Mucosa of rectum (tissue), 2 donors: ENCODE measurements around the gene TLX1.
A peak's percentile ranks its signal among the peaks of the same experiment; 100 is the strongest.

Experiments used
- H3K27ac ChIP-seq, 2 donors: one replicate each; pipeline ENCODE4 v1.7.0; 2013; ENCODE audit warnings: inconsistent platforms in 2 of 2, low read depth in 2 of 2, low read length in 2 of 2
- H3K27me3 ChIP-seq, 2 donors: one replicate each; pipeline ENCODE4 v1.7.0; 2013; ENCODE audit warnings: low read length in 2 of 2; ENCODE audit not compliant: control insufficient read depth in 2 of 2, insufficient read depth in 2 of 2
- H3K36me3 ChIP-seq, 2 donors: one replicate each; pipeline ENCODE4 v1.7.0; 2013; ENCODE audit warnings: low read length in 2 of 2; ENCODE audit not compliant: control insufficient read depth in 2 of 2, insufficient read depth in 2 of 2
- H3K4me1 ChIP-seq, 2 donors: one replicate each; pipeline ENCODE4 v1.7.0; 2013; ENCODE audit warnings: low read length in 2 of 2, mild to moderate bottlenecking in 1 of 2; ENCODE audit not compliant: control insufficient read depth in 2 of 2, insufficient read depth in 2 of 2
- H3K4me3 ChIP-seq, 2 donors: one replicate each; pipeline ENCODE4 v1.7.0; 2013; ENCODE audit warnings: low read length in 2 of 2
- H3K9ac ChIP-seq, 2 donors: one replicate each; pipeline ENCODE4 v1.7.0; 2013; ENCODE audit warnings: low read length in 2 of 2, low read depth in 1 of 2, mild to moderate bottlenecking in 1 of 2
- H3K9me3 ChIP-seq, 2 donors: one replicate each; pipeline ENCODE4 v1.7.0; 2013; ENCODE audit warnings: low read length in 2 of 2; ENCODE audit not compliant: control insufficient read depth in 2 of 2
- donor health status: healthy.
- donor health status: Normal muscosa, but diverticular disease.

The TLX1 gene

DNA sequence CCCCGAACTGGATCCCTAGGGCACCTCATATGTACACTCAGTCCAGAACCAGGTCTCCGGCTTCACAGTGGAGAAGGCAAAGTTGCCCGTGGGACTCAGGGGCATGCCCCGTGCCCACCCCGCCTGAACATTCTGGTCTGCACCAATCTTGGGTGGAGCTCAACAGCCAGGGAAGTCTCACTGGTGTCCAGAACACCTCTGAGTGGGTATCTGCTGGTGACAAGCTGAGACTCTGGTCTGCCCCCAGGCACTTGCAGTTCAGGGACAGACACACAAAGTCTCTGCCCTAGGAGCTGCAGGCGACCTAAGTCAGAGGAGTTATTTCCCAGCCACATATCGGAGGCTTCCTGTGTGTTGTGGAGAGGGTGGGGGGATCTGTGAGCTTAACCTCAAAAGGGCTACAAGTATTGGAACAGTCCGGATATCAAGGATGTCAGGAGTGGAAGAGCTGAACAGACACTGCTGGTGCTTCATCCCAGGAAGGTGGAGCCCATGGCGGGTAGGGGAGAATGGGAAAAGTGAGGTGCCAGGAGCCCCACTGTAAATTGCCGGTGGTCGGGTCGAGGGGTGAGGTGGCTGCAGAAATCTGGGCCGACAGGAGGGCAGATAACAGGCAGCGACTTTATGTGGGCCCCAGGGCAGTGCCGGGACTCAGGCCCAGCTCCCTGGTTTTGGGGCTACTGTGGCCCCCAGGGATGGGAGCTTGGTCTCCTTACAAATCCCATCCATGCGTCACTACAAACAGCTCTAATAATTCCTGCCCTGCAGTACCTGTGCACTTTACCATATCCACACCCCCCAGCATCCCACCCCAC is 8.6 kb upstream of the TLX1 start:
- Histone ChIP-seq H3K4me1 (peaks cover 11 to 21% of the 10 kb centered on the region in 2 donors), H3K4me3 (peak overlapping the region; percentile 19 to 26), H3K27me3 (peaks cover 36 to 42% of the 10 kb centered on the region in 2 donors), H3K9ac (peak overlapping the region in 1 of 2 donors; percentile 12), H3K36me3 (no peaks in the 10 kb centered on the region), H3K27ac (no peak overlapping the region), H3K9me3 (no peaks in the 10 kb centered on the region)

DNA sequence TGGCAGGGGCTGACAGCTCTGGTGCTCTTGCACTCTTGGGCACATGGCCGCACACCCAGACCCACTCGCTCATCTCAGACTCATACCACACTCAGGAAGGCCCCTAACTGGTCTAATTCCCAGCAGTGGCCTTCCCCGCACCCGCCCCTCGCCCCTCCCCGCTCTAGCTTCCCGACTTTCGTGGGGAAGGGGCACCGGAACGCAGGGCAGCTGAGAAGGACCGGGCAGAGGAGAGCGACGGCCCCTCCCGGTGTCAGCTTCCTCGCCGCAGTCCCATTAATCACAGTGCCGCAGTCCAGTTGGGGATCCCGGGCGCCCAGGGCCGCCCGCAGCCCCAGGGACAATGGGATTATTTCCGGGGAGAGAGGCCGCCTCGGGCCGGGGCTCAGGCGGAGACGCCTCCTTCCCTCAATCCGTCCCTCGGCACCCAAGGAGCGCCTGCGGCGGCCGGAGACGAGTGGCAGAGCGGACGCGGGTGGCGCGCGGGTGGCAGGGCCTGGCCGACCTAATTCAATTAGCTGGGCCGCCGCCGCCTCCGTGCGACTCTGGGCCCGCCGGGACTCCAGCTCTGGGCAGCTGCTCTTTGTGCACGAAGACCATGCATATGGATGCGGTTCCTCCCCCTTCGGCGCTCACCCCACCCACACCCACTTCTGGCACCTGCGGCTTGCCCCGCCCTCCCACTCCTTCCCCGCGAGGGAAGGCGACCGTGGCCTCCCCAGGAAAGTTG is 7.8 kb upstream of the TLX1 start:
- Histone ChIP-seq H3K4me3 (peak overlapping the region; percentile 19 to 26), H3K4me1 (peaks cover 11 to 21% of the 10 kb centered on the region in 2 donors), H3K9me3 (no peaks in the 10 kb centered on the region), H3K9ac (peak overlapping the region in 1 of 2 donors; percentile 12), H3K27ac (no peak overlapping the region), H3K36me3 (no peaks in the 10 kb centered on the region), H3K27me3 (peaks cover 36 to 47% of the 10 kb centered on the region in 2 donors)

DNA sequence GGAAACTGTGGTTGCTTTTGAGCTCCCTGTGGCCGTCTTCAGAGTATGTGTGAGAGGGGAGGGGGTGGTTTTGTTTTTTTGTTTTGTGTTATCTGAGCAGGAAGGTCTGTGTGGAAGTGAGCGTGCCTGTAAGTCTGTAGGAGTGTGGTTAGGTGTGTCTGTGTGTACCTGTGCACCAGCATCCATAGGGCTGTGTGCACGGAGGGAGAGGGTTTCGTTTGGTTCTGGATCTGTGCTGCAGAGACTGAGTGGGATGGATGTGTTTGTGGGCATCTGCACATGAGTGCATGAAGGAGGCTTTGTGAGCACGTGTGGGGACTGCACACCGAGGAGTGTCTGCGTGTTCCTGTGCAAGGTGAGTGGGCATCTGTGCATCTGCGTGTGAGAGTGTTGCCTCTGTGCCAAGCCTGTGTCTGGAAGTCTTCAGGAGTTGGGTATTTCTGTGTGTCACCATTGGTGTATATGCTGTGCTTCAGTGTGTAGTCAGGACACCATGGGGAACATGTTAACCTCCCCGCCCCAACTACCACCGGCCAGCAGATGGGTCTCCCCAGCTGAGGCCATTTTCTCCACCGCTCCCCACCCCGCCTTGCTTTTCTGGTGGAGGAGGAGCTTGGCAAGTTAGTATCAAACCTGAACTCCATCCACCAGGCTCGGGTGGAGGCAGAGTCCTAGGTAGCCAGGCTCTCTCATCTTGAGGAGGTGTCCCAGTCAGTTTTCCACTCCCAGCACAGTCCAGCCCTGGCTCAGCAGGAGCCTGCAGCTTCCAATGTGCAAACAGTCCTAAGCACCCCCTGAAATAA is 7.1 kb upstream of the TLX1 start:
- Histone ChIP-seq H3K27me3 (peaks cover 36 to 49% of the 10 kb centered on the region in 2 donors), H3K9ac (peak overlapping the region in 1 of 2 donors; percentile 12), H3K4me3 (peak overlapping the region; percentile 19 to 20), H3K4me1 (peaks cover 11 to 21% of the 10 kb centered on the region in 2 donors), H3K36me3 (no peaks in the 10 kb centered on the region), H3K9me3 (no peaks in the 10 kb centered on the region), H3K27ac (no peak overlapping the region)

DNA sequence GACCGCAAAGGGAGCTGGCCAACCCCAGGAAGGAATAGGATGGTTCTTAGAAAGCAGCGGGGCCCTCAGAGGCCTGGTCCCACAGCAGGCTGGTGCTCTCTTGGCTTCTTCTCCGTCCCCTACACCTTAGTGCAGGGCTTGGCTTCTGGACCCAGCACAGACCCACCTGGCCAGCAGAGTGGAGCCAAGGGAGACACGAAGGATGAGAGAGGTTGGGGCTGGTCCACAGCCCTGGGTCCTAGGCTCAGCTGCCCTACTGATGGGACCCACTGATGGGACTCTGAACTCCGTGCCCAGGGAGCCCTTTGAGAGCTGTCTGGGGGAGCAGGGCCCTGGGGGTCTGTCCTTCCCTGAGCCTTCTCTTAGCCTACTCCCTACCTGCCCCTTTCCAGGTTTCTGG is 6.2 kb upstream of the TLX1 start:
- no peak overlapping the region for H3K9ac ChIP-seq
- H3K9me3 ChIP-seq: no peaks in the 10 kb centered on the region
- peaks cover 11 to 21% of the 10 kb centered on the region in 2 donors for H3K4me1 ChIP-seq
- H3K36me3 ChIP-seq: no peaks in the 10 kb centered on the region
- no peak overlapping the region for H3K27ac ChIP-seq
- H3K4me3 ChIP-seq: no peak overlapping the region
- H3K27me3 ChIP-seq: peaks cover 42 to 56% of the 10 kb centered on the region in 2 donors

DNA sequence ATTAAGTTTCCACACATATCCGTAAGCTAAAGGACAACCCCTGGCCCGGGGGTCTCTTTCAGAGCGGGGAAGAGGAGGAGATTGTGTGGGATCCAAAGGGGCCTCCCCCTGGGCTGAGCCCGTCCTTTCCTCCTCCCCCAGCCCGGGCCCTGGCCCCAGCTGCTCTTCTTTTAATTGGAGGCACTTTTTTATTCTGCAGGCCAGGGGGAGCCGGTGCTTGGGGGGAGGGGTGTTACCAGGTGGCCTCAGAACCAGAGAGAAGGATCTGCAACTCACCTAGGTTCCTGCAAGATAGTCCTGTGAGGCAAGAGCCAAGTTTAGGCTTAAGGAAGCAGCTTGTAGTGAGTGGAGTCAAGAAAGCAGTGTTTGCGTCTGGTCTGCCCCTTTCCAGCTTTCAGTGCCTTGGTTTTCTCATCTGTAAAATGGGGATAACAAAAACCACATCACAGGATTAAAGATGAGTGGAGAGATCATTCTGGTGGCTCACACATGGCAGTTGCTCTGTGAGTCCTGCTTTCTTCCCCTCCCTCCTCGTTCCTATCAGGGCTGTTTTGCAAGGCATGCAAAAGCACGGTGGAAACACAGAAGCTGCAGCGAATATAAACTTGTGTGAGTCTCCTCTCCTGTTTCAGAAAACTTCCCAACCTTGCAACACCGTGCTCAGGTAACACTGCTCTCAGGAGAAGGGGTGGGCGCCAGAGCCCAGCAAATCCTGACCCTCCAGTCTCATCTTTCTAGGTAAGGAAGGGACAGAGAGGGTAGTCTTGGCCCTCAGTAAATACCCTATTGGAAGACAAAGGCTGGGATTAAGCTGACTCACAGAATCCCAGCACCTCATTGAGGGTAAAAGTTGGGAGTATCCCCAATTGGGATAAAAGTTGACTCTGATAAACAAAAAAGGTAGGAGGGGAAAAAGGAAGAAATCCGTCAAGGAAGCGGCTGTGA is 4.1 kb upstream of the TLX1 start:
- Histone ChIP-seq H3K4me3 (no peak overlapping the region), H3K27me3 (peaks cover 57 to 64% of the 10 kb centered on the region in 2 donors), H3K27ac (no peak overlapping the region), H3K9me3 (no peaks in the 10 kb centered on the region), H3K4me1 (peaks cover 8 to 12% of the 10 kb centered on the region in 2 donors), H3K9ac (no peak overlapping the region), H3K36me3 (no peaks in the 10 kb centered on the region)

DNA sequence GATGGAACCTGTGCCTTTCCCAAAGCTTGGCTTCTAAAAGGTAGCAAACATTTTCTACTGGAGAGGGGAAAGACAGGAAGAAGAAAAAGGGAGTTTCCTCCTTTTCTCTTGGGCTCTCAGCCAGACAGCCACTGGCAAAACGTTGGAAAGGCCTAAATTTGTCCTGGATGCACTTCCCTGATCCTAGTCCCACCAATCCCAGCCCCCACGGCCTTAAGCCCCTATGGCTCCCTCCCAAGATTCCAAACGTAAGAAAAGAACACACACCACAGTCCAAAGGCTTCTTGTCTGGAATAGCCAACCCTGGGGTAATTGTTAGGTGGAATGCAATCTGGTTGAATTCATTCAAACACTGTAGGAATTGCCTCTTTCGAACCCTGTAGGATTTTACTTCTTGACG is 959 bp upstream of the TLX1 start:
- Histone ChIP-seq H3K36me3 (no peaks in the 10 kb centered on the region), H3K27ac (no peak overlapping the region), H3K4me3 (no peak overlapping the region)

DNA sequence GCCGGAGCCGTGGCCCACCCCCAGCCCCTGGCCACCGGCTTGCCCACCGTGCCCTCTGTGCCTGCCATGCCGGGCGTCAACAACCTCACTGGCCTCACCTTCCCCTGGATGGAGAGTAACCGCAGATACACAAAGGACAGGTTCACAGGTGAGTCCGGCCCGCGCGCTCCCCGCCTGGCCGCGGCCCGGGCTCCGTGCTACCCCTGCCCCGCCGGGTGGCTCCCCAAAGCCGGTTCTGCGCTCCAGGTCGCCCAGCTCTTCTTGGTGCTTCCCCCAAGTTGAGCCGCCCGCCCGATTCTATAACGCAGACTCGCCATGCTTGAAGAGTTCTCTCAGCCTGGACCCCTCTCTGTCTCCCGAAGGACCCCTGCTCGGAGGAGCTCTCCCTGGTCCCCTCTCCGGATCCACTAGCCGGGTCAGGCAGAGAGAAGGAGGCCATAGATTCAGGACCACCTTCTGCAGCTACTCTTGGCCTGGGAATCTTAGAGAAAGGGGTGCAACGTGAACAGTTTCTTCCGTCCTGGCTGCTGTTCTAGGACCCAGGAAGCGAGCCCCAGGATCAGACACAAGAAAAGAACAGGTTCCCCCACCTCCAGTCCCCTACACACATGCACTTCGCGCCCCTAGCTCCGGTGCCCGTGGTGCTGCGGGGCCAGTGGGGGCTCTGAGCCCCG is 999 bp downstream of the TLX1 start:
- peaks cover 0 to 3% of the 10 kb centered on the region in 2 donors for H3K4me1 ChIP-seq
- H3K36me3 ChIP-seq: no peaks in the 10 kb centered on the region
- H3K9ac ChIP-seq: no peak overlapping the region
- H3K9me3 ChIP-seq: no peaks in the 10 kb centered on the region
- no peak overlapping the region for H3K27ac ChIP-seq
- H3K4me3 ChIP-seq: no peak overlapping the region
- peaks cover 80% of the 10 kb centered on the region in 2 donors for H3K27me3 ChIP-seq

More for the DNA sequence above, 959 bp upstream of the TLX1 start:
- Histone ChIP-seq H3K9ac (no peak overlapping the region), H3K27me3 (peaks cover 65 to 69% of the 10 kb centered on the region in 2 donors), H3K4me1 (peaks cover 0 to 3% of the 10 kb centered on the region in 2 donors), H3K9me3 (no peaks in the 10 kb centered on the region)

DNA sequence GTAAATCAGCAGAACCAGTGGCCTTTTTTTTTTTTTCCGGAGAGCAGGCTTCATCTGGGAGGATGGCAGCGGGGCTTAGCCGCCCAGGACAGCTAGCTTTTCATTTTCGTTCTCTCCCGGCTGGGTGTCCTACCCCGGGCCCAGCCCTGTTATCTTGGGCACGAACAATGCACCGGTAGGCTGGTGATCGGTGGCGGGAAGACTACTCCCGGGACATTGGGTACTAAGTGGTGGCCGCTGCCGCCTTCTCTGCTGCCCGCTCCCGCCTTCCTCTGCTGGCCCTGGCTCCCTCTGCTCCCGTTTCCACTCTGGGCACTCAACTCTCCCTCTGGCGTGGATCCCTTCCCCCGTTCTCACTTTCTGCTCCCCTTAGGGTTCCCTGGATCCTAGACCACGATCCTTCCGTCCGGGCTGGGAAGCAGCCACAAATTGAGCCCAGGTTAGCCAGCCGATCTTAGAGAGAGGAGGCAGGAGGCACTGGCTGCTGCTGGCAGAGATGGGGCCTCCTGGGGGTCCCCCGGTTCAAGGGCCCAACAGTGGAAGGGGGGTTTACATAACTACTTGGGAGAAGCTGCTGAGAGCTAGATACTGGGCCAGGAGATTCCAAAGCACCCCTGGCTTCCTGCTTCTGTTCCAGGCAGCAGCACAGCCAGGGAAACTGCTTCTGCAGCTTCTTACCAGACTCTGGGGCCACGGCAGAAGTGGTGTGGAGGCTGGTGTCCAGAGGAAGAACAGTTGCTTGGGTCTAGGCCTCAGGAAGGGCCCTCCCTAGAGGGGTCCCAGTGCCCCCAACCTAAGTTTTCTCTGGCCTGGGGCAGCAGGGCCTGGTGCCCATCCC is 1.8 kb downstream of the TLX1 start:
- H3K27me3 ChIP-seq: peaks cover 82 to 84% of the 10 kb centered on the region in 2 donors
- H3K4me1 ChIP-seq: peaks cover 0 to 3% of the 10 kb centered on the region in 2 donors
- H3K4me3 ChIP-seq: no peak overlapping the region
- H3K36me3 ChIP-seq: no peaks in the 10 kb centered on the region
- no peaks in the 10 kb centered on the region for H3K9me3 ChIP-seq
- H3K9ac ChIP-seq: no peak overlapping the region
- H3K27ac ChIP-seq: no peak overlapping the region
